Left colon (tissue), 2 donors: ENCODE data around the gene KISS1. TPM values are rescaled to one million over a fixed set of nuclear protein-coding genes. Genes with fewer than 3 reads are reported as not detected.

ENCODE experiments used
- ATAC-seq: fragments of 200-7000 bp; cut with Tn5 transposase; one replicate; pipeline ENCODE4 v1.9.1; 2020; ENCODE audit warnings: mild to moderate bottlenecking, moderate library complexity
- DNase-seq, 2 donors: peaks; one replicate each; pipeline ENCODE4 v3.0.0-alpha.2; 2020
- intact Hi-C, 2 donors: fragments of 100-400 bp; cut with DNase I in 1 of 2; cut with micrococcal nuclease in 1 of 2; formaldehyde crosslinking; loops; one replicate each; pipeline versions ENCODE4 v1.11.2 to v1.14.0; 2022; cut with DNase I, micrococcal nuclease
- total RNA-seq, 2 donors: library from RNA; stranded (reverse); fragmentation: NEBNext Ultra II Directional; extraction: Animal tissue kit (Norgen Biotek cat#: 25700); gene quantifications; one replicate each; pipeline ENCODE4 v1.2.1, GENCODE V29; 2021
- donor health status: DM: no; HTN: no; CAD: no.
- donor health status: DM: yes; HTN: yes; CAD: no.

The KISS1 gene
- total RNA-seq, 2 donors from 2014 or later: 0.49 TPM; not detected in 1

DNA sequence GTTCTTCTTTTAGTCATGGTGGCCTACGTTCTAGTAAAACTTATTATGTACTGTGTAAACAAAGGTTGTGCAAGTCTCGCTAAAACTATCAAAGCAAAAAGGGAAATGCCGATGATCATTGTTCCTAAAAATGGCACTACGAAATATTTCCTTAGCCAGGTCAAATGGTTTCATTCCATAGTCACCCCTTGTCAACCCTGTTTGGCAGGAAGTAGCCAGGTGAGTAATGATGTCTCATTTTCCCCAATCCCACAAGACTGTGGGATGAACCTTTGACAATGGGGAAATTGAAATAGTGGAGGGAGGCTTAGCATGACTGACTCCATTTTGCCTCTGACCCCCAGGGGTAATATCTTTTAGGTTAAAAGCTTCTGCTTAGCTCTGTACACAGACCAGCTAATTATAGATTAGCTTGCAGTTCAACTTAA, 24.5 kb downstream of the KISS1 start:
- intact Hi-C loops: no loop called here

DNA sequence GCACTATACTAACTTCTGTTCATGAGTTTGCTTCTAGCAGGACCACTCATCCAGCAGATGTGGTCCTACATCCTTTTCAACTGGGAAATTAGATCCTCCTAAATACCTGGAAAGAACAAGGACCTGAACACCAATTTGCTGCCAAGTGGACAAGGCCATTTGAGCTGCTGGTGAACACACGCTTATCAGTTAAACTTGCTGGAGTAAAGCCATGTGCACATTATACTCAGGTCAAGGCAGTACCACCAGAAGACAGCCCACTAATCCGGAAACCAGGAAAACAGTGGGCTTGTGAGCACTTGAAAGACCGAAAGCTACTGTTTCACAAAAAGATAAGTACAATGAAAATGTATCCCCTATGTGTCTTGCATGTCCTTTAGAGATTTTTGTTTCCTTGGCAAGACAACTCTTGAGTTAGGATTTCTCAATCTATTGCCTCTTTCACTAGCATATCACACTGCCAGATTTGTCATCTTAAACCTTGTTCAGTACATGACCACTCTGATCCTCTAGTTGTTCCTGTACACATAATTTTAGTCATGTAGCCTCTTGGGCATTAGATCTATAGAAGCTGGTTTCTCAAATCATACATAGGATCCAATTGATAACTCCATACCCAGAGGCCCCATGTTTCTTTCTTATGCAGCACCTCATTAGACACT, 25.7 kb downstream of the KISS1 start:
- DNase-seq (no peak), ATAC-seq (no peak)
- intact Hi-C loops: no loop called here

More for the DNA sequence above, 24.5 kb downstream of the KISS1 start:
- DNase-seq: no peak
- no peak for ATAC-seq

DNA sequence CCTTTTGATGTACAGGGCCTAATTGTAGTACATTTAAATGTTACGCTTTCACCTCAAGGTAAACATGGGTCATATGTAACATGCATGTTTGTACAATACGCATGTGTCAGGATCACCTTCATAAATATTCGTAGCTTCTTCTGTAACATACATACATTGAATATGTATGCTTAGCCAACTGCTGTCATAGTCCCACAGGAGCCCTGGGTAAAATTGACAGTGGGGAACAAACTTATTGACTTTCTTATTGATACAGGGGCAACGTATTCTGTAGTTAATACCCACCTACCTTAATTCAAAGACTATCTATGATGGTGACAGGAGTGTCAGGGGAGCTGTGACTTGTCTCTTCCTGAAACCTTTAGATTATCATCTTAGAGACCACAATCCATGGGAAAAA, 26.4 kb downstream of the KISS1 start:
- ATAC-seq (no peak), DNase-seq (no peak)
- intact Hi-C loops: loop anchor here in 1 of 2 donors (10.0 kb wide), 1 partner anchor 195 kb away; no protein-coding TSS in a partner anchor

DNA sequence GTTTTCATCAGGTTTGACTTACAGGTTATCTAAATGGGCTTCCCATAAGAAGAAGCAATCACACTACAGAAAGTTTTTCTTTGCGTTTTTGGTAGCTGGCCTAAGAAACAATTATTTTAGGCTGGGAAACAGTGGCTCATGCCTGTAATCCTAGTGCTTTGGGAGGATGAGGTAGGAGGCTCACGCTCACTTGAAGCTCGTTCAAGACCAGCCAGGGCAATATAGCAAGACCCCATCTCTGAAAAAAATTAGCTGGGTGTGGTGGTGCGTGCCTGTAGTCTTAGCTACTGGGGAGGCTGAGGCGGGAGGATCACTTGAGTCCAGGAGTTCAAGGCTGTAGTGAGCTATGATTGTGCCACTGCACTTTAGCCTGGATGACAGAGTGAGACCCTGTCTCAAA, 28.6 kb downstream of the KISS1 start:
- no peak for ATAC-seq
- intact Hi-C loops: loop anchor here in 1 of 2 donors (10.0 kb wide), 1 partner anchor 197 kb away; no protein-coding TSS in a partner anchor
- no peak for DNase-seq

DNA sequence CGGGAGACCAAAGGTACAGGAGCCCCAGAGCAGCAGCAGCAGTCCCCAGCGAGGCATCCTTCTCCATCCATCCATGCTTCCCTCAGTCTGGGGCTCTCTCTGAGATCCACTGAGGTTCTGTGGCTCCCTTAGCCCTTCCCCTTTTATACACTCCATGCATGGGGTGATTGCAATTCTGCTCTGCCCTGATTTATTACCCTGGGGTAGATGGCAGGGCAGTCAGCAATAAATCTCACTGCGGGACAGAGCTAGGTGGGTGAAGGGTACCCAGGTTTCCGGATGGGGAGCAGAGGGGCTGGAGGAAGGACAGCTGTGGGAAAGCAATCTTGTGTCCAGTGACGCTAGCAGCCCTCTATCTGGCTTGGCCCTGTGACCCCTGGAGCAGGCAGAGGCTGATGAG, 30.1 kb downstream of the KISS1 start, which contains the start of gene REN:
TSS of gene REN (minus strand) at position 119 of the 400 bp plus-strand sequence. CDS start at position 75, 44 bp downstream.
- intact Hi-C loops: loop anchor here in 1 of 2 donors (10.0 kb wide), 1 partner anchor 199 kb away; no protein-coding TSS in a partner anchor
- ATAC-seq (peak; percentile 52), DNase-seq (no peak)

DNA sequence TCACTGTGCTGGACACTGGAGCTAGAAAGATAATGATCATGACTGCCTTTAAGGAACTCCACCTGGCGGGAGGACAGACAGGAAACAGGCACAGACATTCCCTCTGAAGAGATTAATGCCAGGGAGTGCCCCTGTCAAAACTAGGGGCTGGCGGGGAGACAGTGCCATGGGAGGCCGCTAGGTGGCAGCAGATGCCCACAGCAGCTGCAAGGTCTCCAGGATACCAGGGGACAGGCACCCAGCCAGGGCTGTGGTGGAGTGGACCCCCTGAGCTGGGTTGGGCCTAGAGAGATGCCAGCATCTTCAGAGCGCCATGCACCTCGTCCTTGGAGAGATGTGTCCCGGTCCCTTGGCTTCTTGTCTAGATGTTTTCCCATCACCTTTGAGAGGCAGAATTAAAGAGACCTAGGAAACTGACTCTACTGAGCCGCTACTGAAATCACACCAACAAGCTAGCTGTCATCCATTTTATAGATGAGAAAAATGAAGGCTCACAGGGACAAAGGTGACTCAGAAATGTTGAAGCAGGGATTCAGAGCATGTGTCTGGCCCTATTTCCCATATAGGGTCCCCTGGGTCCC, 33.7 kb downstream of the KISS1 start:
- ATAC-seq (peak; percentile 93), DNase-seq (peak; percentile 73 to 85)
- intact Hi-C loops: loop anchor here (5.0 to 10.0 kb wide), 3 partner anchors 45 to 205 kb away; no protein-coding TSS in a partner anchor

DNA sequence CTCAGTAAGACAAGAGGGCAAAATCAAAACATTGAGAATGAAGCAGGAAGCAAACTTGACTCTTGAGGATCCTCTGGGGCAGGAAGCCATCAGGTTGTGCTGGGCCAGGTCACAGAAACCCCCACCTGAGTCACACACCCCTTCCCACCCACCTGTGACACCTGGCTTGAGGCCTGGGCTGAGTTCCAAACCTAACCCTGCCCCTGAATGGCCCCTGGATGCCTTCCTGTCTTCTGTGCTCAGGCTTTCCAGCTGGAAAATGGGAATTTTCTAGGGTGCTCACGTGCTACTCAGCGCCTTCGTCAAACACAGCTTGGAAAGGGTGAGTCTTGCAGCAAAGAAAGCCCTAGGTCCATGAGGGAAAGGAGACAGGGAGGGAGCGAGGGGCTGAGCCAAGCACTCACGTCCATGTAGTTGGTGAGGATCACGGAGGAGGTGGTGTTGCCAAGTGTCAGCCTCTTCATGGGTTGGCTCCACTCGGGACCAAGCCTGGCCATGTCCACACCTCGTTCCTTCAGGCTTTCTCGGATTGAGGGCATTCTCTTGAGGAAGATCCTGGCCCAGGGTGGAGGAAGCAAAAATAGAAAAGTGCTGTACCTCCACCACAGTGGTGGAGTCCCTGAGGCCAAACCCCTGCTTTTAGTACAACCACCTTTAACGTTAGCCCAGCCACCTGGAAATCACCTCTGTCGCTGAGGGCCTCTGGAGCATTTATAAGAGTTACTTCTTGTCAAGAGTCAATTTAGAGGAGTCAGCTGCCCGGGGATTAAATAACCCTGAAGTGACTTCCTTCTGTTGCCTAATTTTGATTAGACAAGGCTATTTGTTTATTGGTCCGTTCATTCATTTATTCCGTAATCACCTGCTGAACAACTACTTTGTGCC, 34.4 kb downstream of the KISS1 start:
- DNase-seq: no peak
- ATAC-seq: no peak
- intact Hi-C loops: loop anchor here (5.0 to 10.0 kb wide), 3 partner anchors 45 to 205 kb away; no protein-coding TSS in a partner anchor

DNA sequence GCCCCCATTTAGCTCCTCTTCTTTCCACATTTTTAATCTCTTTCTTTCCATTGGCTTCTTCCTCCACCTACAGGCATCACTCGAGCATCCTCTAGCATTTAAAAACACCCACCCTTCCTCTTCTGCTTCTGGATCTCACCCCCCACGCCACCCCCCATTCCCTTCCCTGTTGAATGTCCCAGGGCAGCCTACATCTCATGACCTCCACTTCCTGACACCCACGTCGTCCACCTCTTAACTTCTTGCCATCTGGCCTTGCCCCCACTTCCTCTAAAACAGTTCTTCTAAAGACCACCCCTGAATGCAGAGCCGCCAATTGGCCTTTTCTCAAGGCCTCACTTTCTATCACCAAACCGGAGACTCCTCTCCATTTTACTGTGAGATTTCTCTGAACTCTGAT, 38.3 kb downstream of the KISS1 start:
- ATAC-seq (no peak), DNase-seq (no peak)
- intact Hi-C loops: no loop called here

DNA sequence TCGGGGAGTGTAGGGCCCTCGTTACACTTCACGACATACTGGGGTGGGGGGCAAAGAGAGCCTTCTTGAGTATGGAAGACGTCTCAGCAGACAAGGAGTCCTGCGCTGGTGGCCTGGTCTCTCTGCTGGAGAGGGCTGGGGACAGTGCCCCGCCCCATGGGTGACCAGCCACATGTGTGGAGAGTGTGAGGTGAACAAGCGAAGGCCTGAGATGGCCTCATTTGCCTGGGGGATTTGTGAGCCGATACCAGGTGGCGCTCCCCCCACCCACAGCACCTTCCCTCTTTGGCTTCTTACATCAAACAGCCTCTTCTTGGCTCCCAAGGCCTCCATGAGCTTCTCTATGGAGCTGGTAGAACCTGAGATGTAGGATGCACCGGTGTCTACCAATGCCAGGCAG, 40.4 kb downstream of the KISS1 start:
- no peak for DNase-seq
- intact Hi-C loops: no loop called here

DNA sequence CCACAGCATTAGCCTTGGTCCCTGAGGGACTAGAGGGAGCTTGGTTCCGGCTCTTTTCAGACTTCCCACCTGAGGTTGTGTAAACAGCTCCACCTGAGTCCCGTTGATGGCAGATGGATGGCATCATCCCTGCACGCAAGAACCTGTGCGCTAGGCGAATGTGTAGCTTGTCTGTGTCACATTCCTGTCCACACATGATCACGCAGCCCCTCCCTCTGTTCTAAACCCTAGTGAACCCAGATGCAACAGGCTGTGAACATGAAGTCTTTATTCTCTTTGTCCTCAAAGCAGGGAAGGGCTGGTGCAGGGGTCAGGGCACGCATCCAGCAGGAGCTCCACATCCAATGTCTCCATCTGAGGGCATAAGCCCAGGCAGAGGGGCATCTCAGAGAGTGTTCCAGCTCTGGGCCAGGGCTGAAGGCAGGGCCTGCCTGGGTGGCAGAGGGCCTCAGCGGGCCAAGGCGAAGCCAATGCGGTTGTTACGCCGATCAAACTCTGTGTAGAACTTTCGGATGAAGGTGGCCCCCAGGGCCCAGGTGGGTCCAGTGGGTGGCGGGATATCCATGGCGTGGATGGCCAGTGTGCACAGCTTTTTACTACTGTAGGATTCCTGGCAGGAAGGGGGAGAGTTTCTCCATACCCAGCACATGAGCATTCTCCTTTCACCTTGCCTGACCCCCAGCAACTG, 41.6 kb downstream of the KISS1 start:
- ATAC-seq (no peak), DNase-seq (no peak)
- intact Hi-C loops: no loop called here

More for the DNA sequence above, 40.4 kb downstream of the KISS1 start:
- ATAC-seq: no peak

DNA sequence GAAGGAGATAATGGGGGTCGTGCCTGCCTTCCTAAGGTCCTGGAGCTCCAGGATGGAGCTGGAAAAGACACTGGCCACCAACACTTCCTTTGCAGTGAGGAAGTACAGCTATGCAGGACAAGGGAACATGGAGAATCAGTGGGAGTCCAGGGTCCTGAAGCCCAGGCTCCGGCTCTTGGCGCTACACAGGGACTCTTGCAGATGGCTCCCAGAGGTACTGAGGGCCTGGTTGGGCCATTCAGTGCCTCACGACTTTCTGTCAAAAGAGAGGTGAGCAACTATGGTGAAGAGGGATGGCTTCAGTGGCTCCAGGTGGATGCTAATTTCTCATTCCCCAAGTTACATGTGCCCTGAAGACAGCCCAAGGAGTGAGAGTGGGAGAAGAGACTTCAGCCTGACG, 42.6 kb downstream of the KISS1 start:
- no peak for DNase-seq

DNA sequence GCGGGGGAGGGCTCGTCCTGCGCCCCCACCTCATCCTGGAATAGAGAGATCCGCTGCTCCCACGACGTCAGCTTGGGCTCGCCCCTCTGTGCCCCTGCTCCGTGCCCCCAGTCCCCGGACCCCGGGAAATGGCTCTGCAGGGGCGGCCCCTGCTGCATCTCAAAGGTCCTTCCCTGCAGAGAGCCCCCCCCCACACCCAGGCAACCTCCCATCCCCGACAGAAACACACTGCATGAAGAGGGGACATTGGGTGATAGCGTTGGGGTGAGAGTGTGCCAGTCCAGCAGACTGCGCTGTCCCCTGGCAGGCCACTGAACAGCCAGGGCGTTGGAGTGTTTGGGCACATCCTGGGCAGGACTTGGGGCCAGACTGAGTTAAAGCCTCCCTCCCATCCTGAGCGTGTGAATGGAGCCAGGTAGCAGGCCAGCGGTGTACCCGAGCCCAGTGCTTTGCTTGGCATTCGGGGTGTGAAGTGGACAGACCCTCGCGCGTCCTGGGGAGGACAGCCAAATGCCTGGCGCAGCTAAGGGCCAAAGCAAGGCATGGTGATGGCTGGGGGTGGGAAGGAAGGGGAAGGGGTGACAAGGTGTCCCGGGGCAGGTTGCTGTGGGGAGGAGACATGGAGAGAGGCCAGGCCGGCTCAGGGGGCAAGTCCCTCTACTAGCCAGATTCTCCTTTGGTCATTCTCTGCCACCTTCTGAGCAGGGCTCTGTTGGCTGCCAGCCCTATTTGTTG, 43.8 kb downstream of the KISS1 start:
- intact Hi-C loops: no loop called here
- ATAC-seq: peak; percentile 31
- no peak for DNase-seq

More for the DNA sequence above, 42.6 kb downstream of the KISS1 start:
- no peak for ATAC-seq
- intact Hi-C loops: no loop called here

DNA sequence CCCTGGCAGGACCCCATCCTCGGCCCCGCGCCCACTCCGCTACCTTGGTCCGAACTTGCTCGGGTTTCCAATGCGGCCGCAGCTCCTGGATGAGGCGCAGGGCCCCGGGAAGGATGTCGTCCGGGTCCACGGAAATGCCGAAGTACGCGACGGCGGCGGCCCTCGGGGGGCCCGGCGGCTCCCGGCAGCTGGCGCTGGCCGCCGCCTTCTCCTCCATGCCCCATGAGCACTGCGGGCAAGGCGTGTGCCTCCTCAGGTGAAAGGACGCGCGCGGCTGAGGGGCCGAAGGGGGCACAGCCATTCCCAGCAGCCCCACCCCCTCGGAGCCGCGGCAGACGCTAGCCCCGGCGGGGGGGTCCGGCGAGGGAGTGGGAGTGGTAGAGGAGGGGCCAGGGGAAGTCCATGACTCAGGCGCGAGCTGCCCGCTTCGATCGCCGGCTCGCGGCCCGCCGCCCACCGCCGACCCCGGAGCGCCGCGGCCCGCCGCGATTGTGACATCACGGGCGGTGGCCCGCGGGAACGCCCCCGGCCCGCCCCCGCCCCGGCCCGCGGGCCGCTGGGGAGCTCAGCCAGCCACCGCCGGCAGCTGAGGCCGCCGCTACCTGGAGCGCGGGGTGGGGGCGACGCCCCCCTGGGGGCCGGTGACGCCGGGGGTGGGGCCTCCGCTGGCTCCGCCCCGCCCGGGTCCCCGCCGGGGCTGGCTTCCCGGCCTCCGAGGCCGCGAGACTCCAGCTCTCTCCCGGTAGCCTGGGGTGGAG, 44.6 kb downstream of the KISS1 start, which contains the start of gene ETNK2:
TSS of gene ETNK2 (minus strand) at position 493 of the 758 bp plus-strand sequence. CDS start at position 301, 192 bp downstream.
- DNase-seq (peak; percentile 42), ATAC-seq (peak; percentile 62)
- intact Hi-C loops: no loop called here

DNA sequence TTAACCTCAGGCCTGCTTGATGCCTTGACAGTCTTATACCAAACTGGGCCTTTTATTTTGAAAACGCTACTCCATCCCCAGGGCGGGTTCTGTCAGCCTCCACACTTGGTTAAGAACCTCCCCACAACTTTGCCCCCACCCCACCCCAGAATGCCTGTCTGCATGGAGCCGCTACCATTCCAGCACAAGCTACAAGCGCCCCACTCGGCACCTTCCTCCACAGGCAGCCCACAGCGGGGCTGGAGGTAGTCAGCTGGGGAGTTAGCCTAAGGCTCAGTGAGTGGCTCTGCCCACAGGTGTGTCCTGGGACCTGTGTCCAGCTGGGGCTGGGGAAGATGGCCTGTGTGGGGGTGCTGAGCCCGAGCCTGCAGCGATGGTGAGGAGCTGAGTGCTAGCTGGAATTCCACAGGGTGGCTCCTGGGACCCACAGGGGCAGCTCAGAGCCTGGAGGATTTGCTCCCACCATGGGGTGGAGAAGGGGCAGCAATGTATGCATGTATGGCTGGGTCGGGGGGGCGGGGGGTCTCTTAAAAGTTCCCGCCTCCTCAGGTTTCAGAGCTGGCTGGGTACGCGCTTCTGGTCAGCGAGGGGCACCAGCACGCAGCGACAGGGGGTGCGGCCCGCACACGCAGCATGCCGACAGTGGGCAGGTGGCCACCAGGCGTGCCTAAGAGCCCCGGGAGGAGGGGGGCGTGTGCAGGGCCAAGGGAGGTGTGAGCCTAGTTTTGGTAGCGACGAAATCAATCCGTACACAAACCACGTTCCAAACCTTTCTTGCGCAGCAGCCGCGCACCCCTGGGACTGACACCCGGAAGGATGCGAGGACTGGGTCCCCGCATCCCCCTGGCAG, 45.4 kb downstream of the KISS1 start:
- intact Hi-C loops: no loop called here
- ATAC-seq (no peak), DNase-seq (peak in 1 of 2 donors; percentile 11)

DNA sequence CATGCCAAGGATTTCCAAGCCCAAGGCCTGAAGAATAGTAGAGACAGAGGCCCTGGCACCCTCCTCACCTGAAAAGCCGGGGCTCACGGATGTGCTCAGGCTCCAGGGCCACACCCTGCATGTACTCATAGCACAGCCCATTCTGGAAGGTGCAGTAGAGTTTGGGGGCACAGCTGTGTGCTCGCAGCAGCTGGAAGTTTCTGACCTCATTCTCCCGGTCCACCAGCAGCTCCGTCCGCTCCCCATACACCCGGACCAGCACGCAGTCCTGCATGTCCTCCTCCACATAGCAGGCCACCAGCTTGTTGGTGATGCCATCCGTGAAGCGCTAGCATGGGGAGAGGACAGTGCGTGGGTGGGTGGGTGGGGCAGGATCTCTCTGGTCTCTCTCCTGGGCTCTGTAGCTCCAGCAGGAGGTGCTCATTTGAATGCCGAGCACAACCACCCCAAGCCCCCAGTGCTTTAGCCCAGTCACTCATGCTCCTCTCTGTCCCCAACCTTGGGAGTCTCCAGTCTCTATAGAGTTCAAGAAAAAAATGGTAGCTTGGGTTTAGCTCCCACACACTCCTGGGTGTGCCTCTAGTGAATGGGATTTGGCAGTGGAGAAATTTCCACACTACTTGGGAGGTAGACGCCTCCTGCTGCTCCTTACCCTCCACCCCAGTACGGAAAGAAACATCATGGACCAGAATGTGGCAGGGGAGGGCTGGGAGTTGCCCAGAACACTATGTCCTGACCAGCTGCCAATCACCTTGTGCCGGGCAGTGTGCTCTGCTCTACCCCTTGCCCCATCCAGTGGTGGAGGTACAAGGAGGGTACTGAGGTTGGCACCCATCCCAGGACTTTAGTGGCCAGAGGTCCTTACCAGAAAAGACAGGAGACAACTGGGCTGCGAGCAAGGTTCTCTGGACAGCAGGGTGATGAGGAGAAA, 46.4 kb downstream of the KISS1 start:
- intact Hi-C loops: no loop called here
- ATAC-seq: no peak
- no peak for DNase-seq
